ENCODE results near the gene EIF3D.

EIF3D gene

GRCh38 chr22:36464715-36465231 lies 64.2 kb downstream of the EIF3D start:
- no peak for DNase-seq

GRCh38 chr22:36463783-36464184 lies 65.2 kb downstream of the EIF3D start:
- DNase-seq: no peak

- DNase-seq: no peak
Measured at GRCh38 chr22:36461665-36462649, 67.0 kb downstream of the EIF3D start.
